DLD1 (cell line): Measurements from ENCODE around the gene NECTIN4.

ENCODE experiments used
- in situ Hi-C: cut with HindIII; loops from 2 replicates; pipeline ENCODE4 v1.10.0; 2017; ENCODE audit warnings: low sequenced_read_pairs

The NECTIN4 gene

GRCh38 chr1:161061419-161061818 is 27.9 kb downstream of the NECTIN4 start:
- in situ Hi-C loops = no loop called here

GRCh38 chr1:161059293-161059692 is 30.1 kb downstream of the NECTIN4 start:
- in situ Hi-C loops = no loop called here

GRCh38 chr1:161054805-161055204 is 34.6 kb downstream of the NECTIN4 start:
- in situ Hi-C loops = no loop called here

- in situ Hi-C loops = no loop called here
These were observed 35.1 kb downstream of the NECTIN4 start for GRCh38 chr1:161054232-161054631.

GRCh38 chr1:161052899-161053298 is 36.5 kb downstream of the NECTIN4 start:
- in situ Hi-C loops = no loop called here

GRCh38 chr1:161051219-161051618 is 38.1 kb downstream of the NECTIN4 start:
- in situ Hi-C loops = no loop called here

- in situ Hi-C loops = no loop called here
These were observed 40.2 kb downstream of the NECTIN4 start for GRCh38 chr1:161048949-161049722.

- in situ Hi-C loops = no loop called here
These were observed 41.6 kb downstream of the NECTIN4 start for GRCh38 chr1:161047436-161048420.

- in situ Hi-C loops = no loop called here
These were observed 42.6 kb downstream of the NECTIN4 start for GRCh38 chr1:161046605-161047228.

GRCh38 chr1:161045736-161046604 is 43.4 kb downstream of the NECTIN4 start, which contains the start of gene USF1:
TSS of gene USF1 (minus strand) at chr1:161045977. CDS start at chr1:161043275, 2,702 bp downstream.
- in situ Hi-C loops = no loop called here

- in situ Hi-C loops = no loop called here
These were observed 44.2 kb downstream of the NECTIN4 start for GRCh38 chr1:161044908-161045735.

GRCh38 chr1:161044535-161044907 is 44.8 kb downstream of the NECTIN4 start:
- in situ Hi-C loops = no loop called here

- in situ Hi-C loops = no loop called here
These were observed 49.8 kb downstream of the NECTIN4 start for GRCh38 chr1:161039546-161039945.

- in situ Hi-C loops = no loop called here
These were observed 50.2 kb downstream of the NECTIN4 start for GRCh38 chr1:161039154-161039545.

GRCh38 chr1:161038523-161039153 is 50.7 kb downstream of the NECTIN4 start, which contains the start of gene TSTD1:
TSS of gene TSTD1 (minus strand) at chr1:161038964. CDS start at chr1:161038889, 75 bp downstream.
- in situ Hi-C loops = no loop called here

- in situ Hi-C loops = no loop called here
These were observed 51.5 kb downstream of the NECTIN4 start for GRCh38 chr1:161037661-161038522.

- in situ Hi-C loops = no loop called here
These were observed 55.6 kb downstream of the NECTIN4 start for GRCh38 chr1:161033751-161034150.

GRCh38 chr1:161032409-161032808 is 56.9 kb downstream of the NECTIN4 start:
- in situ Hi-C loops = no loop called here
